Measurements from ENCODE around the gene VPS26C.

The VPS26C gene

DNA sequence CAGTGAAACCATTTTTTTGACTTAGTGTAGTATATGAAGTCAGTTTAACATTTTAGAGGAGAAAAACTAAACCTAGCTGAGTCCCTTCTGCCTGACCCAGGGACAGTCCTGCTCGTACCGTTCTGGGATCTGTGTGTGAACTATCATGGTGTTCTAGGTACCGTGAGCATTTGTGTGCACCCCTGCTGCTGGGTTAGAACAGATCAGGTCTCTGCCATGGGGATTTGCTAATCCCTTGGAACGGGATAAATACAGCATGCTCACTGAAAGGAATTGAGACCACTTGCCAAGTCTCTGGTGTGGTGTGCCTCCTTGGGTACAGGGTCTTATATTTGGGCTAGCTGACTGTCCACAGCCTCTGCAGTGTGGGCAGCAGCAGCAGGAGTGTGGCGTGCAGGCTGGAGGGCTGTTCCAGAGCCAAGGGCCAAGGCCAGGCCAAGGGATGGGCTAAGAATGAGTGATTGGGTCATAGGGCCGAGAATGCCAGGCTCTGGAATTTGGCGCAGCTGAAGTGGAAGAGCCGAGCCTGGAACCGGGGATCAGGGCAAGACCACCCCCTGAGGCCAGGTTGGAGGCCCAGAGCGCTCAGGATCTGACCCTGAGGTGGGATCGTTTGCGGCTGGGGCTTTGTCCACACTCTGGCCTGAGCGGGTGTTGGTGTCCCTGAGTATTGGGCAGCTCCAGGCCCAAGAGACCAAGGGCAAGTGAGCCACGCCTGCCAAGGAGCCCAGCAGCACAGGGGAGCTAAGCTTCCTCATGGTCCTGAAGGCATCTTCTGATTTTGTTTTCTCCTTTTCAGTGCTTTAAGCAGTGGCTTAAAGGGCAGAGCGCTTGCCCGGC, 66.3 kb downstream of the VPS26C start:
- DNase-seq (ENCODE audit: extremely low spot score), result no peak
- POLR2A ChIA-PET, result no interaction called here
- TF ChIP-seq, protein P1, sequence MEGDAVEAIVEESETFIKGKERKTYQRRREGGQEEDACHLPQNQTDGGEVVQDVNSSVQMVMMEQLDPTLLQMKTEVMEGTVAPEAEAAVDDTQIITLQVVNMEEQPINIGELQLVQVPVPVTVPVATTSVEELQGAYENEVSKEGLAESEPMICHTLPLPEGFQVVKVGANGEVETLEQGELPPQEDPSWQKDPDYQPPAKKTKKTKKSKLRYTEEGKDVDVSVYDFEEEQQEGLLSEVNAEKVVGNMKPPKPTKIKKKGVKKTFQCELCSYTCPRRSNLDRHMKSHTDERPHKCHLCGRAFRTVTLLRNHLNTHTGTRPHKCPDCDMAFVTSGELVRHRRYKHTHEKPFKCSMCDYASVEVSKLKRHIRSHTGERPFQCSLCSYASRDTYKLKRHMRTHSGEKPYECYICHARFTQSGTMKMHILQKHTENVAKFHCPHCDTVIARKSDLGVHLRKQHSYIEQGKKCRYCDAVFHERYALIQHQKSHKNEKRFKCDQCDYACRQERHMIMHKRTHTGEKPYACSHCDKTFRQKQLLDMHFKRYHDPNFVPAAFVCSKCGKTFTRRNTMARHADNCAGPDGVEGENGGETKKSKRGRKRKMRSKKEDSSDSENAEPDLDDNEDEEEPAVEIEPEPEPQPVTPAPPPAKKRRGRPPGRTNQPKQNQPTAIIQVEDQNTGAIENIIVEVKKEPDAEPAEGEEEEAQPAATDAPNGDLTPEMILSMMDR (IDR thresholded peaks at IDR 0.05; ENCODE audit: control extremely low read depth, extremely low read depth, low read depth, missing control alignments), result no peak
- CTCF ChIA-PET, result interaction anchor here (0.8 to 1.6 kb wide), 5 partner anchors 13 to 382 kb away, joined by 3 to 5 read pairs (median 3); no protein-coding TSS in a partner anchor

DNA sequence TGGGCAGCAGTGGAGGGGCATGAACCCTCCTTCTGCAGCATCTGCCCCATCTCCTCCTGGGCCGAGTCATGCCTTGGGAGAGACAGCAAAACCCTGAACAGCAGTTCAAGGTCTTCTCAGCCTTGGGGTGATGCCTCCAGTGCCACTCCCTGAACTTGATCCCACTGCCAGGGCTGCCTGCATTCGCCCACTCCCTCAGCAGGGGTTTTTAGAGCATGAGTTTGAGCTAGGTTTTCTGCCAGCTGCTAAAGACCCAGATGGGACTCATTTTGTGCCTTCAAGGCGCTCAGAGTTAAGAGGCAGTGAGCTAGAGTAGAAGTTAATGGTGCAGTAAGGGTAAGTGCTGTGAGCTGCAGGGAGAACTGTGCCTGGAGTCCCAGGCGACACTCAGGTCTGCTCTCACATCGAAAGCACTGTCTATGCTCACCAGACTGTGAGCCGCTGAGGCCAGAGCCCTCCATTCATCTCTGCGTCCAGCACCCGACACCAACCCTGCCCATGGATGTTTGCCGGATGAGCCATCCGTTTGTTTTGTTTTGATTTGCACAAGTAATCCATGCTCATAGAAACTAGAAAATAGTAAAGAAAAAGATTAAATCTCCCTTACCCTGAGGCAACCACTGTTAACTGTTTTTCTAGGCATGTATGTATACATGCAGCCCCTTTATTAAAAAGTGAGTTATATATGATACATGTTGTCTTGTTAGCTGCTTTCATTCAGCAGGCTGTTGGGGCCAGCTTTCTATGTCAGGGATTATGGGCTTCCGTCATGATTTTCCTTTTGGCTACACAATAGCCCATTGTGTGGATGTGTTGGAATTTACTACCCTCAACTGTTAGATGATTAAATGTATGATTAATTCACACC, 67.8 kb downstream of the VPS26C start:
- no peak for DNase-seq (ENCODE audit: extremely low spot score)
- TF ChIP-seq, protein P1 (IDR thresholded peaks at IDR 0.05; ENCODE audit: control extremely low read depth, extremely low read depth, low read depth, missing control alignments), result no peak
- ChIA-PET POLR2A (no interaction called here), CTCF (interaction anchor here (1.4 to 1.6 kb wide), 3 partner anchors 11 to 25 kb away, joined by 3 to 5 read pairs (median 4); no protein-coding TSS in a partner anchor)

DNA sequence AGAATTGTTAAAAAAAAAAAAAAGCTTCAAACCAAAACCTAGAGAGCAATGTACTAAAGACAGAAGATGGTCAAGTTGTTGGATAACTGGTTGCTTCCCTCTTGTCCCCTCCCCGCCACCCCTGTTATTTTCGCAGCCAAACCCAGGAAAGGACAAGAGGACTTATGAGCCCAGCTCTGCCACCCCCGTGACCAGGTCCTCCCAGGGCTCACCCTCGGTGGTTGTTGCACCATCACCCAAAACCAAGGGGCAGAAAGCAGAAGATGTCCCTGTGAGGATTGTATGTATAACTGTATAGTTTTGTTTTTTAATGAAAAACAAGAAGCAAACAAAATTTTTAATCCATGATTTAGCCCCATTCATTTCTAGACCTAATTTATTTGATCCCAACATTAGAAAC, 69.4 kb downstream of the VPS26C start:
- ChIA-PET CTCF (no interaction called here), POLR2A (no interaction called here)
- TF ChIP-seq, protein P1 (IDR thresholded peaks at IDR 0.05; ENCODE audit: control extremely low read depth, extremely low read depth, low read depth, missing control alignments), result no peak
- no peak for DNase-seq (ENCODE audit: extremely low spot score)

DNA sequence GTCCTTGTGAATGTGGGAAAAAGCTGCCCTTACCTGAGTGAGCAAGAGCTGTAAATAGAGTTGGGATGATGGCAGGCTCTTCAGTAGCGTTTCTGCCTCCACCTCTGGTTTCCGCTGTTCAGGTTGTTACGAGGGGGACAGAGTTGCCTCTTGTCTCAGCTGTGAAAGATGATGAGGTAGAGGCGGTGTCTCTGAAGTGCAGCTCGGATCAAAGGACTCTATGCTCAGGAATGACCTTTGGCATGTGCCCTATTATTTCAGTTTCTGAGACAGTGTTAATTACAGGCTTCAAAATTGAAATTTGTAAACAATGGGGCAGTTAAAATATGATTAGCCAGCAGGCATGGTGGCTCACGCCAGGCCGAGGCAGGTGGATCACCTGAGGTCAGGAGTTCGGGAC, 70.3 kb downstream of the VPS26C start:
- CTCF ChIA-PET, result no interaction called here
- TF ChIP-seq, protein P1 (IDR thresholded peaks at IDR 0.05; ENCODE audit: control extremely low read depth, extremely low read depth, low read depth, missing control alignments), result no peak

DNA sequence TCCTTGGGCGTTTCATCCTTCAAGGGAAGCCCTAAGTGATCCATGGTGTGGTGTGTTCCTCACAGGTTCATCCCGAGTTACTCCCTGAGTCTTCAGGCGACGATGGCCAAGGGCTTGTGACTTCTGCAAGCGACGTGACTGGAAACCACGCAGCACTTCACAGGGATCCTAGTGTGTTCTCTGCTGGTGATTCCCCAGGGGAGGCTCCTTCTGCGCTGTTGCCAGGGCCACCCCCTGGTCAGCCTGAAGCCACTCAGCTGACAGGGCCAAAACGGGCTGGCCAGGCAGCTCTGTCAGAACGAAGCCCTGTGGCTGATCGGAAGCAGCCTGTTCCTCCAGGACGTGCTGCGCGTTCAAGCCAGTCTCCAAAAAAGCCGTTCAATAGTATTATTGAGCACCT, 71.5 kb downstream of the VPS26C start:
- TF ChIP-seq, protein P1 (IDR thresholded peaks at IDR 0.05; ENCODE audit: control extremely low read depth, extremely low read depth, low read depth, missing control alignments), result no peak
- DNase-seq (ENCODE audit: extremely low spot score), result no peak
- CTCF ChIA-PET, result no interaction called here
- POLR2A ChIA-PET, result no interaction called here

More for the DNA sequence above, 70.3 kb downstream of the VPS26C start:
- no peak for DNase-seq (ENCODE audit: extremely low spot score)
- POLR2A ChIA-PET, result no interaction called here

DNA sequence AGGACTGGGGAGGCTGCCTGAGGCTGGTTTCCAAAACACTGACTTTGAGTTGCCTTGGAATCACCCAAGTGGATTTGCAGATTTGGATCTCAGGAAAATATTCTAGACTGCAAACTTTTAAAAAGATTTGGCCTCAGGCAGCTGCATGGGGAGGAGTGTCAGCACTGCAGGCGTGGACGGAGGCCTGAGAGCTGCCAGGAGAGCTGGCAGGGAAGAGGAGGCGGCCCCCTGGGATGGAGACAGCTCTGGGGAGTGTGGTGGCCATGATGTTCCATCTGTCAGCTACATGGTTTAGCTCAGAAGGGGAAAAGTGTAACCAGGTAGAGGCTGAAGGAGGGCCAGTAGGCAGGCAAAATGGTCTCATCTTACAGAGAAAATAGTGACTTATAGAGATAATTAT, 72.1 kb downstream of the VPS26C start:
- POLR2A ChIA-PET, result no interaction called here
- no peak for DNase-seq (ENCODE audit: extremely low spot score)
- CTCF ChIA-PET, result interaction anchor here (1.4 kb wide), 1 partner anchor 13 kb away, joined by 4 read pairs; no protein-coding TSS in a partner anchor
- TF ChIP-seq, protein P1 (IDR thresholded peaks at IDR 0.05; ENCODE audit: control extremely low read depth, extremely low read depth, low read depth, missing control alignments), result no peak
